GM10847 (cell line): Measurements from ENCODE around the gene CCBE1.

Source experiments
- POLR2A ChIP-seq: IDR thresholded peaks from 2 replicates; pipeline ENCODE4 v1.6.1; 2011; ENCODE audit not compliant: insufficient read length; ENCODE audit errors: extremely low read depth

The CCBE1 gene

DNA sequence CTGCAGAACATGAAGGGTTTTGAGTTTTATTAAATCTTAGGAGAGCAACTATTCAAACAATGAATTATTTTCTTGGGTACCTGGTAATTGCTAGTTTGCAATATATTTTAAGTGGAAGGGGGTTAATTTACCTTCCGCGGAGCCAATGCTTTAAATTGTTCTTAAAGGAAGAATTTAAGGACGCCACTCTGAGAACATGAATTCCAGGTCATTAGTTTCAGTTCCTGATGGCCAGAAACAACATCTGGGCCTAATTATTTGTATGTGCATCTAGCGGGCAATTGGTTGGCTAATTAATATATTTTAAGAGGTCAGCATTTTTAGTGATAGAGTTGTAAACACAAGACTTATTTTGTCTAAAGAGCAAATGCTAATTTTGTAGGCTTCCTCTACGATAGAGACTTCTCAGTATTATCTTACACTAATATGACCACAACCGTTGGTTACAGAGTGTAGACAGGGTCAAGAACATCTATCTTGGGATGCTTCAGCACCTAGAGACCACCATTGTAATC is 40.8 kb downstream of the CCBE1 start:
- TF ChIP-seq POLR2A = no peak

GRCh38 chr18:59655676-59656075 is 41.5 kb downstream of the CCBE1 start:
- TF ChIP-seq POLR2A = no peak

DNA sequence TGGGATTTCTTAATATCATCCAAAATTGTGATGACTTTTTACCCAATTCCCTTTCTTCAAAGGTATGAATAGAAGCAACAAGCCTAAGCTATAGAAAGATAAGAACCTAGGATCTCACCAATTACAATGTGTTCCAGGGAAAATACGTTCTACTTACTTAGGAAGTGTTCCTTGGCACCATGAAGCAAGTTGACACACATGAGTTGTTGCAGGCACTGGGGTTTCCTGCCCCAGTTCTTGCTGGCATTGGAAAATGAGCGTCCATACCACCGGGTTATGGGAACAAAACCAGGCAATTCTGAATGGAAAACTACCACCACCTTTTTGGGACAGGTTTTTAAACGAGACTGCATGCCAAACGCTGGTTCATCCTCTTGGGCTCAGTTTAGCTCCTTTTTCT is 46.2 kb downstream of the CCBE1 start:
- no peak for TF ChIP-seq POLR2A

DNA sequence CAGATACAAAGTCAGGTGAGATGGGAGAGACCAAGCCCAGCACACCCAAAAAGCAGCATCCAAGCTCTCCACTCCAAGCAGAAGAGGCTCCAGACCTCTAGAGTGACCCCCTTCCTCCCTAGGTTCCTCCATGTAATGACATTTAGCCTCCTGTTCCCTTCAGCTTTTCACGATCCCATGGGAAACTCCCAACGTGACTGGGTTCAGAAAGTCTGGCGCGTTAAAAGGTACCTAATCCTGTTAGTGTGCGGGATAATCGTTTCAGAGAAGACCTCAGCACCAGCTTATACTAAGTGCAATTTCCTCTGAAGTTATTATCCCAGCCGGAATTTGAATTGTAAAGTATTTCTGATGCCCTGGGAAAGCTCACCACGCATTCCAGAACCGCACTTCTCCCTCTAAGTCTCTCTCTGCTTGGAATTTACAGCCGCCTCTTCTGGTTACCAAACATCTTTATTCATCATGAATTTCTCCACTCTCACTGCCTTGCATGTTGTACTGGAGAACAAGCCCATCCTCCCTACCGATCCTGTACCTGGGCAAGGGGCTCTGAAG is 46.9 kb downstream of the CCBE1 start:
- TF ChIP-seq POLR2A = no peak

DNA sequence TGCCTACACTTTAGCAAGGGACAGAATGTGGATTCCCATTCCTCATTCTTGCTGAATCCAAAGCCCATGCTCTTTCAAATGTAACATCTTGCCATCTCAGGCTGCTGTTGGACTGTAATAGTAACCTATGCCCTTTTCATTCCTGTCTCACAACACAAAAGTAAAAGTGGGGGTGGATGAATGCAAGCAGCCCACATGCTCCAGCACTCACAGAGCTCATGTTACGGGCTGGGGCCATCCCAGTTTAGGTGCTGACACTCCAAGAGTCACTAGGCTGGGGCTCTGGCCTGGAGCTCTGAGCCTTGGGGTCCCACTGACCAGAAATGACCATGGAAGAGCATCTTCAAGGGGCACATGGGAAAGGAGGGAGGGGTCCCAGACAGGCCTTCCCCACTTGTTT is 47.6 kb downstream of the CCBE1 start:
- TF ChIP-seq POLR2A = no peak

DNA sequence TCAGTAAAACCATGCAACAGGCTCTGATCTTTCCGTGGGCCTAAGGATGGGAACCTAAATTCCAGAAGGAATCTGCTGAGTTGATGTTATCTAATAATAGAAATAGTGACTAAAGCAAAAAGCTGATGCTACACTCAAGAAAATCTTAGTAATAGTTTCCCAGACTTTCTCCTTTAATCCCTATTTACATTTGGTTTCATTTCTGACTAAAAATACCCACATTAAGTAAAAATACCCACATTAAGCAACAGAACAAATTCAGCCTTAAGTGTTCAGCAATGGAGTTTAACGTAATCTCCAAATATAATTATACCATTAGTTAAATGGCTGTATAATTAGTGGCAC is 50.3 kb downstream of the CCBE1 start:
- TF ChIP-seq POLR2A = no peak

DNA sequence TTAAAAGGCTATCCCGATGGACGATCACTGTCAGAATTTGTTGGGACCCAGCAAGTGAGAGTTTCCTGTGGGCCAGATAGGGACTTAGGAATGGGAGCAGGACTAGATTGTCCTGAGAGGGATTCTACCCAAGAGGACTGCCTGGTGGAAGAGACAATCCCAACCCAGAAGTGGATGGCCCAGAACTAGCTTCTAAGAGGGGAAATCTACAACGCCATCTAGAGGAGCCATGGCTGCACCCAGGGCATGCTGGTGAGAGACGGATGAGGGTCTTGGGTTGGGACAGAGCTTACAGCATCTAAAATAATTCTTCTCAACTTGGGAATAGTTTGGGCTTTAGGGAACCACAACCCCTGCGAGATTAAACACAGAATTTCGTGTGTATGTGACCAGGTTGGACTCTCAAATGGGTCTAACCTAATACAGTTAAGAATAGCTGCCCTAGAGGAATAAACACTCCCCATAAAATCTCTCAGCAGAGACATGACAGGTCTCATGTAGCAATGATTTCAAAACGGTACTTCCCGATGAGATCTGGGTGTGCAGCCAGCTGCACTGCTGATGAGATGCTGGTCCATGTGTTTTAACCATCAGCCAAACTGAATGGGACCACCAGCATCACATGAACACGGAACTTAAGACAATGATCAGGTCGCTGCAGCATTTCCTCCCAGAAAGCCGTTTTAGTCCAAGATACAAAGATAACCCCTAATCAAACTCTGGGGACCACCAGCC is 50.8 kb downstream of the CCBE1 start:
- TF ChIP-seq POLR2A = no peak

- no peak for TF ChIP-seq POLR2A
These were observed 53.5 kb downstream of the CCBE1 start for GRCh38 chr18:59643740-59644139.

GRCh38 chr18:59640721-59641120 is 56.5 kb downstream of the CCBE1 start:
- no peak for TF ChIP-seq POLR2A

- TF ChIP-seq POLR2A = no peak
These were observed 57.4 kb downstream of the CCBE1 start for GRCh38 chr18:59639821-59640220.

GRCh38 chr18:59639136-59639535 is 58.1 kb downstream of the CCBE1 start:
- TF ChIP-seq POLR2A = no peak

GRCh38 chr18:59633961-59634485 is 63.2 kb downstream of the CCBE1 start:
- TF ChIP-seq POLR2A = no peak

GRCh38 chr18:59633317-59633716 is 63.9 kb downstream of the CCBE1 start:
- no peak for TF ChIP-seq POLR2A

- TF ChIP-seq POLR2A = no peak
These were observed 65.5 kb downstream of the CCBE1 start for GRCh38 chr18:59631583-59632181.

DNA sequence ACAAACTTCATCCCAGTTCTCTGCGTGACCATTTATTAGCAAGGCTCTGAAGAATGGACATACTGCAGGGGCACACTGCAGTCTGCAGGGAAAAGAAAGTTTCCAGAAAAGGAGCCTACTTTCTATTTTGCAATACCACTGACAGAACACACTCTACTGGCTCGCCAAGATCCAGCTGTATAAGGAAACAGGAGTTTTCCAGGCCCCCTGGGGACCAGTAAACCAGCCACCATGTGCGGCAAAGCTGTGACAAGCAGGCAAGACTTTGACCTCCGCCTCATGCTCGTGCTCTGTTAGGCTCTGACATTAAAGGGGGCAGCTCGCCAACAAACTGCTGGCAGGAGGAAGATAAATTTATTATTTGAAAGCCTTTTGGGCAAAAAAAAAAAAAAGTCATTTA is 67.3 kb downstream of the CCBE1 start:
- TF ChIP-seq POLR2A = no peak

DNA sequence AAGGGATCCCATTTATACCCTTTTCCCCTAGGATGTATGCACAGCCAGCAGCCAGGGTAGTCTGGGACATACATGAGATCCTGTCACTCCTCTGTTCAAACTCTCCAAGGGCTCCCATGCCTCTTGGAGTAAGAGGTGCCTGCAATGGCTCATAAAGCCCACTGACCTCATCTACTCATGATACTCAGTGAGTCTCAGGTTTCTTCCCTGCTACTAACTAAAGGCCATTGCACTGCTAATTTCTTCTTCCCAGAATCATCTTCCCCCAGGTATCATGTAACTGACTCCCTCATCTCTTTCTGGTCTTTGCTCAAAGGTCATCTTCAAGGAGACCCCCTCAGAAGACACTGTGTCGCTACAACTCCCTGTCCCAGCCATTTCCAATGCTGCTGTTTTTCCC is 68.2 kb downstream of the CCBE1 start:
- TF ChIP-seq POLR2A = no peak
